Loucy (cell line): ENCODE data around the gene PRM3.

ENCODE experiments used
- H2AFZ ChIP-seq: fragments of 200-600 bp; sonication (generic); 2 replicates; pipeline ENCODE4 v1.6.0; 2016; ENCODE audit warnings: antibody characterized with exemption, mild to moderate bottlenecking, low read length, moderate library complexity
- H3F3A ChIP-seq: fragments of 200-600 bp; 2 replicates; pipeline ENCODE4 v1.6.0; 2016; ENCODE audit warnings: antibody characterized with exemption, low read depth, mild to moderate bottlenecking
- H3K27me3 ChIP-seq: fragments of 200-600 bp; sonication (generic); 2 replicates; pipeline ENCODE4 v1.6.1; 2014; ENCODE audit warnings: low read length, mild to moderate bottlenecking; ENCODE audit not compliant: insufficient read depth, poor library complexity, severe bottlenecking
- H3K36me3 ChIP-seq: fragments of 200-600 bp; sonication (generic); 2 replicates; pipeline ENCODE4 v1.6.1; 2016; ENCODE audit warnings: low read length; ENCODE audit not compliant: insufficient read depth
- H3K4me1 ChIP-seq: fragments of 200-600 bp; sonication (generic); 2 replicates; pipeline ENCODE4 v1.5.1; 2014; ENCODE audit warnings: low read length, mild to moderate bottlenecking; ENCODE audit not compliant: insufficient read depth, poor library complexity, severe bottlenecking
- H3K4me2 ChIP-seq: fragments of 200-600 bp; sonication (generic); 2 replicates; pipeline ENCODE4 v1.6.0; 2014; ENCODE audit warnings: antibody characterized with exemption, low read length, low read depth, mild to moderate bottlenecking; ENCODE audit not compliant: poor library complexity, severe bottlenecking
- H3K4me3 ChIP-seq: fragments of 200-600 bp; sonication (generic); 2 replicates; pipeline ENCODE4 v1.5.1; 2014; ENCODE audit warnings: low read length, mild to moderate bottlenecking, mixed read lengths; ENCODE audit not compliant: poor library complexity, severe bottlenecking
- H3K79me2 ChIP-seq: fragments of 200-600 bp; sonication (generic); 2 replicates; pipeline ENCODE4 v1.6.1; 2014; ENCODE audit warnings: low read length; ENCODE audit not compliant: insufficient read depth
- H3K9ac ChIP-seq: fragments of 200-600 bp; sonication (generic); 2 replicates; pipeline ENCODE4 v1.6.0; 2014; ENCODE audit warnings: mild to moderate bottlenecking, low read depth, low read length, moderate library complexity; ENCODE audit not compliant: poor library complexity, severe bottlenecking
- H3K9me2 ChIP-seq: fragments of 200-600 bp; sonication (generic); replicated peaks from 2 replicates; pipeline ENCODE4 v1.6.1; 2016; ENCODE audit warnings: low read depth, low read length, mixed read lengths
- H3K9me3 ChIP-seq: fragments of 200-600 bp; sonication (generic); 2 replicates; pipeline ENCODE4 v1.6.1; 2014; ENCODE audit warnings: mild to moderate bottlenecking, antibody characterized with exemption, low read length, low read depth; ENCODE audit not compliant: insufficient read depth
- H4K20me1 ChIP-seq: fragments of 200-600 bp; sonication (generic); 2 replicates; pipeline ENCODE4 v1.6.0; 2014; ENCODE audit warnings: antibody characterized with exemption, low read length, mild to moderate bottlenecking; ENCODE audit not compliant: insufficient read depth, poor library complexity, severe bottlenecking
- CTCF ChIP-seq: fragments of 200-600 bp; sonication (generic); conservative IDR thresholded peaks from 2 replicates; pipeline ENCODE4 v1.5.1; 2014; ENCODE audit warnings: mild to moderate bottlenecking, antibody characterized with exemption, low read length
- EZH2phosphoT487 ChIP-seq: fragments of 200-600 bp; IDR thresholded peaks from 2 replicates; pipeline ENCODE4 v1.6.1; 2018; ENCODE audit warnings: antibody characterized with exemption, mild to moderate bottlenecking, moderate library complexity, borderline replicate concordance

The PRM3 gene

GRCh38 chr16:11320170-11320569, 46.7 kb upstream of the PRM3 start:
- Histone ChIP-seq H3K36me3 (no peaks in the 10 kb centered on the region), H2AFZ (no peak overlapping the region), H3K4me1 (no peaks in the 10 kb centered on the region), H3K4me3 (no peak overlapping the region), H3F3A (no peaks in the 10 kb centered on the region), H4K20me1 (no peaks in the 10 kb centered on the region), H3K9me3 (no peaks in the 10 kb centered on the region), H3K79me2 (no peaks in the 10 kb centered on the region), H3K4me2 (no peak overlapping the region), H3K9me2 (no peaks in the 10 kb centered on the region), H3K27me3 (no peaks in the 10 kb centered on the region), H3K9ac (no peak overlapping the region)
- TF ChIP-seq CTCF = no peak
- no peak for TF ChIP-seq EZH2phosphoT487

GRCh38 chr16:11319529-11320146, 46.2 kb upstream of the PRM3 start:
- Histone ChIP-seq H3K4me2 (no peak overlapping the region), H3F3A (no peaks in the 10 kb centered on the region), H2AFZ (no peak overlapping the region), H4K20me1 (no peaks in the 10 kb centered on the region), H3K4me1 (no peaks in the 10 kb centered on the region), H3K9me3 (no peaks in the 10 kb centered on the region), H3K27me3 (no peaks in the 10 kb centered on the region), H3K9ac (no peak overlapping the region), H3K79me2 (no peaks in the 10 kb centered on the region), H3K9me2 (no peaks in the 10 kb centered on the region), H3K4me3 (no peak overlapping the region), H3K36me3 (no peaks in the 10 kb centered on the region)
- TF ChIP-seq CTCF (no peak), EZH2phosphoT487 (no peak)

GRCh38 chr16:11318817-11319216, 45.4 kb upstream of the PRM3 start:
- H3K4me3 ChIP-seq = no peak overlapping the region
- H4K20me1 ChIP-seq = no peaks in the 10 kb centered on the region
- no peak overlapping the region for H3K9ac ChIP-seq
- H2AFZ ChIP-seq = no peak overlapping the region
- no peaks in the 10 kb centered on the region for H3K27me3 ChIP-seq
- no peaks in the 10 kb centered on the region for H3K36me3 ChIP-seq
- TF ChIP-seq CTCF = no peak
- TF ChIP-seq EZH2phosphoT487 = no peak
- no peaks in the 10 kb centered on the region for H3K4me1 ChIP-seq
- H3F3A ChIP-seq = no peaks in the 10 kb centered on the region
- no peak overlapping the region for H3K4me2 ChIP-seq
- no peaks in the 10 kb centered on the region for H3K79me2 ChIP-seq
- H3K9me2 ChIP-seq = no peaks in the 10 kb centered on the region
- no peaks in the 10 kb centered on the region for H3K9me3 ChIP-seq
